ENCODE measurements around the gene ZNF664.

The ZNF664 gene

GRCh38 chr12:123942238-123942653 is 30.8 kb upstream of the ZNF664 start:
- Histone ChIP-seq H2AFZ (ENCODE audit: low read depth) (no peak overlapping the region), H3K27ac (no peak overlapping the region), H3K9ac (no peak overlapping the region), H3K36me3 (ENCODE audit: insufficient read depth) (no peaks in the 10 kb centered on the region), H4K20me1 (ENCODE audit: insufficient read depth) (no peaks in the 10 kb centered on the region), H3K4me2 (no peak overlapping the region), H3K4me3 (IDR thresholded peaks at IDR 0.05; ENCODE audit: insufficient read depth, low read depth, low read length) (no peak overlapping the region), H3K79me2 (ENCODE audit: insufficient read depth, low read depth) (no peaks in the 10 kb centered on the region), H3K4me1 (ENCODE audit: low read depth, poor library complexity, severe bottlenecking) (peaks cover 7% of the 10 kb centered on the region), H3K27me3 (ENCODE audit: insufficient read depth, low read depth) (no peaks in the 10 kb centered on the region)
- TF ChIP-seq CTCF (conservative IDR thresholded peaks at IDR 0.05; ENCODE audit: low read depth, low read length) = no peak

GRCh38 chr12:123942911-123943648 is 29.9 kb upstream of the ZNF664 start:
- H3K79me2 ChIP-seq (ENCODE audit: insufficient read depth, low read depth) = no peaks in the 10 kb centered on the region
- no peaks in the 10 kb centered on the region for H3K36me3 ChIP-seq (ENCODE audit: insufficient read depth)
- H3K4me2 ChIP-seq = no peak overlapping the region
- H3K27ac ChIP-seq = no peak overlapping the region
- TF ChIP-seq CTCF (conservative IDR thresholded peaks at IDR 0.05; ENCODE audit: low read depth, low read length) = no peak
- H3K9ac ChIP-seq = no peak overlapping the region
- no peaks in the 10 kb centered on the region for H3K27me3 ChIP-seq (ENCODE audit: insufficient read depth, low read depth)
- no peaks in the 10 kb centered on the region for H3K4me1 ChIP-seq (ENCODE audit: low read depth, poor library complexity, severe bottlenecking)
- H4K20me1 ChIP-seq (ENCODE audit: insufficient read depth) = no peaks in the 10 kb centered on the region
- no peak overlapping the region for H2AFZ ChIP-seq (ENCODE audit: low read depth)
- H3K4me3 ChIP-seq (IDR thresholded peaks at IDR 0.05; ENCODE audit: insufficient read depth, low read depth, low read length) = no peak overlapping the region

- Histone ChIP-seq H3K36me3 (ENCODE audit: insufficient read depth) (no peaks in the 10 kb centered on the region), H3K4me1 (ENCODE audit: low read depth, poor library complexity, severe bottlenecking) (no peaks in the 10 kb centered on the region), H2AFZ (ENCODE audit: low read depth) (no peak overlapping the region), H3K4me3 (IDR thresholded peaks at IDR 0.05; ENCODE audit: insufficient read depth, low read depth, low read length) (no peak overlapping the region), H3K27me3 (ENCODE audit: insufficient read depth, low read depth) (no peaks in the 10 kb centered on the region), H3K9ac (no peak overlapping the region), H3K27ac (no peak overlapping the region), H3K79me2 (ENCODE audit: insufficient read depth, low read depth) (no peaks in the 10 kb centered on the region), H3K4me2 (no peak overlapping the region), H4K20me1 (ENCODE audit: insufficient read depth) (no peaks in the 10 kb centered on the region)
- no peak for TF ChIP-seq CTCF (conservative IDR thresholded peaks at IDR 0.05; ENCODE audit: low read depth, low read length)
Measured at GRCh38 chr12:123943816-123944215, 29.2 kb upstream of the ZNF664 start.

GRCh38 chr12:123944696-123945095 is 28.3 kb upstream of the ZNF664 start:
- H3K27ac ChIP-seq = no peak overlapping the region

More at GRCh38 chr12:123944696-123945095, 28.3 kb upstream of the ZNF664 start:
- Histone ChIP-seq H3K27me3 (ENCODE audit: insufficient read depth, low read depth) (no peaks in the 10 kb centered on the region), H4K20me1 (ENCODE audit: insufficient read depth) (no peaks in the 10 kb centered on the region), H3K79me2 (ENCODE audit: insufficient read depth, low read depth) (no peaks in the 10 kb centered on the region), H3K4me2 (no peak overlapping the region), H3K9ac (no peak overlapping the region), H3K4me1 (ENCODE audit: low read depth, poor library complexity, severe bottlenecking) (no peaks in the 10 kb centered on the region), H3K4me3 (IDR thresholded peaks at IDR 0.05; ENCODE audit: insufficient read depth, low read depth, low read length) (no peak overlapping the region), H2AFZ (ENCODE audit: low read depth) (no peak overlapping the region), H3K36me3 (ENCODE audit: insufficient read depth) (no peaks in the 10 kb centered on the region)
- TF ChIP-seq CTCF (conservative IDR thresholded peaks at IDR 0.05; ENCODE audit: low read depth, low read length) = no peak
